Esophagus muscularis mucosa (tissue), 4 donors: ENCODE data around the gene CDCA5. TPM values are rescaled to one million over a fixed set of nuclear protein-coding genes. Genes with fewer than 3 reads are reported as not detected.
A peak's percentile ranks its signal among the peaks of the same experiment; 100 is the strongest.

Source experiments
- DNase-seq: peaks from one replicate; pipeline ENCODE4 v3.0.0-alpha.2; 2017; ENCODE audit errors: extremely low spot score
- H3K27ac ChIP-seq, 4 donors: fragments of 200-600 bp; sonication (generic); replicated peaks in 1 of 4; 1 replicate in 3 of 4; 2 replicates in 1 of 4; pipeline ENCODE4 v1.5.1; 2016 to 2019; ENCODE audit warnings: mild to moderate bottlenecking in 1 of 4
- H3K27me3 ChIP-seq, 4 donors: fragments of 200-600 bp; sonication (generic); one replicate each; pipeline versions ENCODE4 v1.5.1 to v1.6.0; 2016 to 2019
- H3K36me3 ChIP-seq, 4 donors: fragments of 200-600 bp; sonication (generic); one replicate each; pipeline ENCODE4 v1.5.1; 2016 to 2019
- H3K4me1 ChIP-seq, 4 donors: fragments of 200-600 bp; sonication (generic); one replicate each; pipeline ENCODE4 v1.5.1; 2016 to 2019
- H3K4me3 ChIP-seq, 4 donors: fragments of 200-600 bp; sonication (generic); 1 replicate in 2 of 4; 2 replicates in 2 of 4; pipeline ENCODE4 v1.5.1; 2016 to 2019; ENCODE audit warnings: mild to moderate bottlenecking in 4 of 4, moderate library complexity in 1 of 4
- H3K9me3 ChIP-seq, 4 donors: fragments of 200-600 bp; sonication (generic); 1 replicate in 3 of 4; 2 replicates in 1 of 4; pipeline ENCODE4 v1.5.1; 2016 to 2019
- CTCF ChIP-seq, 3 experiments: fragments of 200-600 bp in 2 of 3; fragments of 450-650 bp in 1 of 3; sonication (generic) in 2 of 3; IDR thresholded peaks; one replicate each; pipeline ENCODE4 v1.5.1; 2017 to 2019; ENCODE audit warnings: antibody characterized with exemption in 3 of 3, mild to moderate bottlenecking in 2 of 3, moderate library complexity in 1 of 3
- EP300 ChIP-seq: sonication (generic); formaldehyde crosslinking; IDR thresholded peaks from one replicate; pipeline ENCODE4 v1.6.1; 2017; ENCODE audit warnings: antibody characterized with exemption
- POLR2A ChIP-seq: fragments of 450-650 bp; IDR thresholded peaks from one replicate; pipeline ENCODE4 v1.6.1; 2017; ENCODE audit warnings: antibody characterized with exemption, moderate library complexity, mild to moderate bottlenecking, low read depth
- POLR2AphosphoS5 ChIP-seq, 2 donors: sonication (generic); formaldehyde crosslinking; IDR thresholded peaks; one replicate each; pipeline ENCODE4 v1.6.1; 2017; ENCODE audit warnings: antibody characterized with exemption in 2 of 2
- WGBS: methylation state at CpG from one replicate; pipeline ENCODE4 v1.1.5; 2018; 5-methylcytosine and 5-hydroxymethylcytosine counted together
- intact Hi-C: fragments of 100-400 bp; cut with DNase I; formaldehyde crosslinking; loops from one replicate; pipeline ENCODE4 v1.15.1; 2023
- total RNA-seq, 4 donors: library from RNA; depleted of rRNA; stranded (reverse); fragments of >200 nt; gene quantifications; one replicate each; pipeline versions ENCODE4 v1.1.0 to v1.2.1, GENCODE V29; 2016

CDCA5 gene
- total RNA-seq, 4 donors from 2014 or later: 0.33 to 1.1 (median 0.38) TPM

- DNase-seq: no peak
- no peak for TF ChIP-seq EP300
- TF ChIP-seq POLR2AphosphoS5 (IDR thresholded peaks at IDR 0.05): no peak
- TF ChIP-seq POLR2A: no peak
- TF ChIP-seq CTCF (IDR thresholded peaks at IDR 0.05): no peak
- Histone ChIP-seq H3K4me3 (no peak overlapping the region), H3K4me1 (peaks cover 55 to 69% (median 60%) of the 10 kb centered on the region in 4 donors), H3K27me3 (no peaks in the 10 kb centered on the region), H3K36me3 (peaks cover 2 to 44% (median 31%) of the 10 kb centered on the region in 4 donors), H3K9me3 (no peaks in the 10 kb centered on the region), H3K27ac (no peak overlapping the region)
- 95% methylated on average over 2 of the region's 11 CpGs for WGBS
- intact Hi-C loops: loop anchor here (5.0 kb wide), 2 partner anchors 102 to 192 kb away; partner anchors contain the start of genes ARL2 and PPP2R5B
Measured at GRCh38 chr11:65114538-65115171, 30.8 kb upstream of the CDCA5 start.

- DNase-seq: no peak
- peaks cover 55 to 69% (median 60%) of the 10 kb centered on the region in 4 donors for H3K4me1 ChIP-seq
Measured at GRCh38 chr11:65113839-65114238, 30.0 kb upstream of the CDCA5 start.

GRCh38 chr11:65113361-65113756 lies 29.5 kb upstream of the CDCA5 start:
- H3K4me1 ChIP-seq: peaks cover 55 to 68% (median 60%) of the 10 kb centered on the region in 4 donors
- H3K27ac ChIP-seq: peak overlapping the region in 2 of 4 donors; percentile 77 to 87
- no peak for DNase-seq
- no peak for TF ChIP-seq CTCF (IDR thresholded peaks at IDR 0.05)
- no peak for TF ChIP-seq EP300
- TF ChIP-seq POLR2AphosphoS5 (IDR thresholded peaks at IDR 0.05): no peak
- TF ChIP-seq POLR2A: no peak
- H3K27me3 ChIP-seq: no peaks in the 10 kb centered on the region
- H3K36me3 ChIP-seq: peaks cover 11 to 44% (median 31%) of the 10 kb centered on the region in 4 donors
- H3K4me3 ChIP-seq: peak overlapping the region; percentile 52 to 65 (median 58)
- 9% methylated on average over 14 of the region's 14 CpGs for WGBS
- intact Hi-C loops: loop anchor here (5.0 kb wide), 1 partner anchor 101 kb away; the partner anchor contains the start of gene ARL2
- H3K9me3 ChIP-seq: no peaks in the 10 kb centered on the region

More at GRCh38 chr11:65113839-65114238, 30.0 kb upstream of the CDCA5 start:
- no peaks in the 10 kb centered on the region for H3K27me3 ChIP-seq
- H3K36me3 ChIP-seq: peaks cover 6 to 44% (median 31%) of the 10 kb centered on the region in 4 donors
- H3K4me3 ChIP-seq: no peak overlapping the region
- H3K9me3 ChIP-seq: no peaks in the 10 kb centered on the region
- TF ChIP-seq POLR2A (no peak), CTCF (IDR thresholded peaks at IDR 0.05) (no peak), POLR2AphosphoS5 (IDR thresholded peaks at IDR 0.05) (no peak), EP300 (no peak)
- 72% methylated on average over 6 of the region's 6 CpGs for WGBS
- H3K27ac ChIP-seq: no peak overlapping the region
- intact Hi-C loops: loop anchor here (5.0 kb wide), 1 partner anchor 102 kb away; the partner anchor contains the start of gene ARL2

GRCh38 chr11:65112546-65113360 lies 28.9 kb upstream of the CDCA5 start:
- DNase-seq: no peak
- H3K4me1 ChIP-seq: peaks cover 51 to 62% (median 55%) of the 10 kb centered on the region in 4 donors
- H3K27me3 ChIP-seq: no peaks in the 10 kb centered on the region
- intact Hi-C loops: loop anchor here (5.0 kb wide), 1 partner anchor 100 kb away; the partner anchor contains the start of gene ARL2
- 0% methylated on average over 2 of the region's 57 CpGs for WGBS
- TF ChIP-seq POLR2AphosphoS5 (IDR thresholded peaks at IDR 0.05): peak; percentile 56 to 64
- TF ChIP-seq POLR2A: no peak
- no peak for TF ChIP-seq EP300
- TF ChIP-seq CTCF (IDR thresholded peaks at IDR 0.05): peak; percentile 83 to 90 (median 85)
- H3K9me3 ChIP-seq: no peaks in the 10 kb centered on the region
- H3K4me3 ChIP-seq: peak overlapping the region; percentile 52 to 65 (median 58)
- H3K27ac ChIP-seq: peak overlapping the region; percentile 77 to 87 (median 84)
- peaks cover 17 to 45% (median 34%) of the 10 kb centered on the region in 4 donors for H3K36me3 ChIP-seq
